HG03460 (cell line): ENCODE measurements around the gene OGDHL.
"Not testable (repeated sequence)": the region's sequence is repeated elsewhere in the genome, so short reads cannot be mapped to it uniquely, and the experiment has no call there.

Experiments used
- ATAC-seq: cut with Tn5 transposase; IDR thresholded peaks from one replicate; pipeline ENCODE4 v1.9.1; 2021; ENCODE audit not compliant: unreplicated experiment

Gene OGDHL

DNA sequence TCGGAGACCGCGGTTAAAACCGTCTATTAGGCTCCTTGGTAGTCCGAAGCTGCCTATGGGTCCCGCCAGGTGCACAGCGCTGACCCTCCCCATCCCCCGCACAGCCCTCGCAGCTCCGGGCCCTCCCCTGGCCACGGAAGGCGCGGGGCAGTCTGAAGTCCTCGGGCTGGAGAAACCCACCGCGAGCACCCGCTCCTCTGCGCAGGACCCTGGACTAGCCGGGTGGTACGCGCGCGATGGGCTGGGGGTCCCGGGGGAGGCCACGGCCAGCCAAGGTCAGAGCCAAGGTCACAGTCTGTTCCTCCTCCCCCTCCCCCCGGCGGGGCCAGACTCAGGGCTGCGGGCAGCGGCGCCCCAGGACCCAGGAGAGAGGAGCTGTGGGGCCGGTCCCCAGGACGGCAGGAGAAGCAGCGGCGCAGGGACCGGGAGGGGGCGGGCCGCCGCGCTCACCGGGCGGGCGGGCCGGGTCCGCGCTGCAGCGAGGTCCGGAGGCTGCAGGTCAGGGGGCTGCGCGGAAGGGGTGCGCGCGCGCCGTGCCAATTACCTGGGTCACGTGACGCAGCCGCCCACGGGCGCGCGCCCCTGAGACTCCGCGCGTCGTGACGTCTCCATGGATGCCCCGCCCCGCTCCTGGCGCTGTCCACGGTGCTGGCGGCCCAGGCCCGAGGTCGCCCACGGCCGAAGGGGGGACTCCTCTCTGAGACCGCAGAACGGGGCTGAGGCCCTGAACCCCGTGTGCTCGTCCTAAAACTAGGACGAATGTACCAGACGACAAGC lies at the start of gene OGDHL:
TSS of gene OGDHL (minus strand) at position 535 of the 777 bp plus-strand sequence. CDS start 3,731 bp downstream, outside the sequence.
- ATAC-seq, result peak; percentile 56

DNA sequence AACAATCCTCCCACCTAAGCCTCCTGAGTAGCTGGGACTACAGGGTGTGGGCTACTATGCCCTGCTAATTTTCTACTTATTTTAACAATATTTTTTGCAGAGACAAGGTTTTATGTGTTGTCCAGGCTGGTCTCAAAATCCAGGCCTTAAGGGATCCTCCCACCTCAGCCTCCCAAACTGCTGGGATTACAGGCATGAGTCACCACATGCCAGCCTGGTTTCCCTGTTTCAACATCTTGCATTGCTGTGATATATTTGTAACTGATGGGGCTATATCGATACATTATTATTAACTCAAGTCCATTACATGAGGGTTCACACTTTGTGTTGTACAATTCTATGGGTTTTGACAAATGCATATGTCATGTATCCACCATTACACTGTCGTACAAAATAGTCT lies 41.9 kb upstream of the OGDHL start:
- no peak for ATAC-seq

DNA sequence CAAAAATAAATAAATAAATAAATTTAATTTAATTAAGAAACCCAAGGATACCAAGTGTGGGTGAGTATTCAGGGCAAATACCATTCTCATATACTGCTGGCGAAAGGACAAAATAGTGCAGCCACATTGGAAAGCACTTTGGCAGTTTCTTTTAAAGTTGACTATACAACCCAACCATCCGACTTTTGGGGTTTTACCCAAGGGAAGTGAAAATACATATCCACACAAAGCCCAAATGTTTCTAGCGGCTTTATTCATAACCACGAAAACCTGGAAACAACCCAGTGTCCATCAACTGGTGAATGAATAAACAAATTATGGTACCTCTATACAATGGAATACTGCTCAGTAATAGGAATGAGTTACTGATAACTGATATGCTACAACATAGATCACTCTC lies 36.2 kb upstream of the OGDHL start:
- ATAC-seq, result no peak

DNA sequence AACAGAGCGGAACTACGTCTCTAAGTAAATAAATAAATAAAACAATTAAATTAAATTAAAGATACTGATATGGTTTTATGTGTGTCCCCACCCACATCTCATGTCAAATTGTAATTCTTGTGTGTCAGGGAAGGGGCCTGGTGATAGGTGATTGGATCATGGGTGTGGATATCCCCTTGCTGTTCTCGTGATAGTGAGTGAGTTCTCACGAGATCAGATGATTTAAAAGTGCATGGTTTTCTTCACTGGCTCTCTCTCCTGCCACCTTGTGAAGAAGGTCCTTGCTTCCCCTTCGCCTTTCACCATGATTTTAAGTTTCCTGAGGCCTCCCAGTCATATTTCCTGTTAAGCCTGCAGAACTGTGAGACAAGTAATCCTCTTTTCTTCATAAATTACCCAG lies 29.0 kb upstream of the OGDHL start:
- ATAC-seq, result no peak

DNA sequence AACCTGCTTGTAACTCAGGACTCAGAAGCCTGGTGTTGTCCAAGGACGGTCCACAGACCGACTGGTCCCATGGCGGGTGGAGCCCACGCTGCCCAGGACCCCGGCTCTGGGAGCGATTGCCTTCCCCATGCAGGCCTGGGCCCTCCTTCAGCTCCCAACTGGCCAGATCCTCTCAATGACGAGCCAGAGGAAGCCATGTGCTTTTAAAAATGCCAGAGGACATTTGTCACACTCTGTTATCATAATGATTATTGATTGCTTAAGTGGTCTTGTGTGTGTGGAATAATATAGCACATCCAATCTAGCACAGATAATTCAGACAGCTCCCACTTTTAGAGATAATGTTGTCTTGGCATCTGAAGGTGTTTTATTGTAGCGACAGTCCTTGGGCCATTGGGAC lies 22.6 kb upstream of the OGDHL start:
- ATAC-seq, result no peak

DNA sequence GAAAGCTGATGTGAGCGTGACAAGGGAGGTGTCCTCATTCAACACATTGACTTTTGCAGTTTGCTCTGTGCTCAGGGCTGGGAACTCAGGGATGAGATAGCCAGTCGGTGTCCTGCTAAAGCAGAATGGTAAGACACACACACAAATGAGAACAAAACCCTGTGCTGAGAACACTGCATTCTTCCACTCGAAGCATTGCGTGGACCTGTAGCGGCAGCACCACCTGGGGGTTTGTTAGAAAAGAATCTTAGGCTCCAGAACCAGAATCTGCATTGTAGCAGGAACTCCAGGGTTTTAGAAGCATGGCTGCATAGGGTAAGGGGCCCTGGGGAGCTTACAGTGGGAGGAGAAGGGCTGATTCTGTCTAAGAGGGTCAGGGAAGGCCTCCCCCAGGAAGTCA lies 21.5 kb upstream of the OGDHL start:
- ATAC-seq, result no peak

DNA sequence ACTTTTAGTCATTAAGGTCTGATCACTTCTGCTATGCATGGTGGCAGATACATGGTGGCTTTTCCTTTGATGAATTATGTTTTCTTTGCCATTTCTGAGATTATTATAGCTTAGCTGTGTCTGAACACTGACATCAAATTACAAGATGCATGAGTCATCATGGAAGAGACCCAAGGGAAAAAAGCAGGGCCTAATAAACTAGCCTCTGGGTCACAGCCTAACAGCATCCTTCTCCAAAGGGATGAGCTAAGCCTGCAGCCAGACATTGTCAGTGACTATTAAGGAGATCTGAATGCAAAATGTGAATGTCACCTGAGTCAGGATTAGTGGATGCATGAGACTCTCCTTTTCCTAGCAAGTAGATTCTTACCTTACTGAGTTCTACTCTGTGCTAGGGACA lies 19.1 kb upstream of the OGDHL start:
- ATAC-seq, result no peak

DNA sequence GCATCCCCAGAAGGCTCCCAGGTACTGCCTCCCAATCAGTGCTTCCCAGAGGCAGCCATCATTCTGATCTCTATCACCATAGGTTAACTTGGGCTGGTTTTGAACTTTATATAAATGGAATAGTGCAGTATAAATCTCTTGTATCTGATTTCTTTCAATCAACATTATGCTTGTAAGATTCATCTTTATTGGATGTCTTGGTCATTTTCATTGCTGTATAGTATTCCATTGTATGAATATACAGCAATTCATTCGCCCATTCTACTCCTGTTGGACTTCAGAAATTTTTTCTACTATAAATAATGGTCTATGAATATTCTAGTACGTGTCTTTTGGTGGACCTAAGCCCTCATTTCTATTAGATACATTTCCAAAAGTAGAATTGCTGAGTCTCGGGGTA lies 16.1 kb upstream of the OGDHL start:
- ATAC-seq, result no peak

DNA sequence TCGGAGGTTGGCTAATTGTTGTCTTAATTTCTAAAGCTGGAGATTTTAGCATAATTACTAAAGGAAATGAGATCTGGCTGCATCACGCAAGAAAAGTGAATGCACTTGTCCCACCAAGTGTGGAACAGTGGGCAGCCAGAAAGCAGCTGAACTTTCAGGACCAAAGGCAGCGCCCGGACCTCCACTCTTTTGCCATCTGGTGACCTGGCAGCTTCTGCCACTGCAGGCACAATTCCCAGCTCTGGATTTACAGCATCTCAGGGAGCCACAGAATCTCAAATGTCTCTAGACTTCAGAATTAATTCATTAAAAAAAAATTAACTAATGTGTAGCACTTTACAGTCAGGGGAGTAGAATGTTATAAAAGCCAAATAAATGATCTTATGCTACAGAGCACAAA lies 14.7 kb upstream of the OGDHL start:
- ATAC-seq, result no peak

DNA sequence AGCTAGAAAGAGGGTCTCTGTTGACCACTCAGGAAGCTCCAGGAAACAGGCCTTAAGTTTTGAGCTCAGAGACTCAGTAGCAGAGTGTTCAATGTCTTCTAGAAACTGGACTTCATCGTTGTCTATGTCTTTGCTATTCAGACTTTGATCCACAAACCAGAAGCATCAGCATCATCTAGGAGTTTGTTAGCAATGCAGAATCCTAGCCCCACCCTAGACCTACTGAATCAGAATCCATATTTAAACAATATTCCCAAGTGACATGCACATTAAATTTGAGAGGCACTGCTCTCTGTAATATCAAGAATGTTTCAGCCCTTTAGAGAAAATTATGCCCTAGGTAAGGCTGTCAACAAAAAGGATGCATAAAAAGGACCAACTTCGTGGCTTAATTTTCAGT lies 12.9 kb upstream of the OGDHL start:
- no peak for ATAC-seq

DNA sequence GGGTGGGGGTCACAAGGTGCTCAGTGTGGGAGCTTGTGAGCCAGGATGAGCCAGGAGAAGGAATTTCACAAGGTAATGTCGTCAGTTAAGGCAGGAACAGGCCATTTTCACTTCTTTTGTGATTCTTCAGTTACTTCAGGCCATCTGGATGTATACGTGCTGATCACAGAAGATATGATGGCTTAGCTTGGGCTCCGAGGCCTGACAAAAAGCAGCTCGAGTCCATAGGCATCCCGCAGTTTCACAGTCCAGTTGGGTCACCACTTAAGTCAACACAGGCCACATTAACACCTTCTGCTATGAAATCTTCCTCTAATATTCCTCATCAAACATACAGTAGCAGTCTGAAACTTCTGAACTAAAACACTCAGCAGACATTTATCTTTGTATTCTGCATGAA lies 10.8 kb upstream of the OGDHL start:
- ATAC-seq, result not testable (repeated sequence)

DNA sequence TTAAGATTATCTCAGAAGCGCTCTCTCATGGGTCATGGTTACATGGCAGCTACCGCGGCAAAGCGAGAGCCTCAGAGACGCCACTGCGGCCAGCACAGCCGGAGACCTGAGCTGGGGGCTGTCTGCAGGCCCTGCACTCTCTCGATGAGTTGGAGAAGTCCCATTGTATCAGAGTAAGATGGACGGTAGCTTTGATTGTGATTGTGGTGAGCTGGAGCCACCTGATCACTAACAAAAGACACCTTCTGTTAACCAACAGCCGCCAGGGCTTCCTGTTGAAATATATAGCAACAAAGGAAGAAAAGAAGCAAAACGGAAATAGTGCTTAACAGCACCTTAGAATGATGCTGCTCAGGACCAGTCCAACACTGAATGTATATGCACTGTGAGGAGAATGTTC lies 8.9 kb upstream of the OGDHL start:
- not testable (repeated sequence) for ATAC-seq

DNA sequence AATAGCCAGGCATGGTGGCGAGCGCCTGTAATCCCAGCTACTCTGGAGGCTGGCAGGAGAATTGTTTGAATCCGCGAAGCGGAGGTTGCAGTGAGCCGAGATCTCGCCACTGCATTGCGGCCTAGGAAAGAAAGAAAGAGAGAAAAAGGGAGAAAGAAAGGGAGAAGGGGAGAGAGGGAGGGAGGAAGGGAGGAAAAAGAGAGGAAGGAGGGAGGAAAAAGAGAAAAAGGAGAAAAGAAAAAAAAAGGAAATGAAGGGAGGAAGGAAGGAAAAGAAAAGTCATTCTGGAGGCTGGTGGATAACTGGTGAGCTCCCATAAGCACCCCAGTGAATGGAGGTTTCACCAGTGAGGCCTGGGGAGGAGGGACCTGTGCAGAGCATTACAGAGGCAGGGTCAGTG lies 7.6 kb upstream of the OGDHL start:
- no peak for ATAC-seq

DNA sequence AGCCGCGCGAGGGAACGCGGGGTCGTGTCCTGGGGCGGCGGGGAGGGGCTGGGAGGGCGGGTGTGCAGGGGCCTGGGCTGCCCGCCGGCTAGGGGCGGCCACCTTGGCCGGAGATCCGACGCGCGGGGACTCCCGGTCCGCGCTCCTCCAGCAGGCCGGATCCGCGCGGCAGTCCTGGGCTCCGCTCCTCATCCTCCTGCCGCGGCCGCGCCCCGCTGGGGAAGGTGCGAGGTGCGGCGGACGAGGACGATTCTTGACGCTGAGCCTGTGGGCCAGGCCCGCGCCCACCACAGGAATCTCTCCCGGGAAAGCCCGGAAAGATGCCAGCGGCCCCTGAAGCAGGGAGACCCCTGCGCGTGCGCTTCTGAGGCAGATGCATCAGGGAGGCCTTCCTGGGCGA lies 6.6 kb upstream of the OGDHL start:
- no peak for ATAC-seq

DNA sequence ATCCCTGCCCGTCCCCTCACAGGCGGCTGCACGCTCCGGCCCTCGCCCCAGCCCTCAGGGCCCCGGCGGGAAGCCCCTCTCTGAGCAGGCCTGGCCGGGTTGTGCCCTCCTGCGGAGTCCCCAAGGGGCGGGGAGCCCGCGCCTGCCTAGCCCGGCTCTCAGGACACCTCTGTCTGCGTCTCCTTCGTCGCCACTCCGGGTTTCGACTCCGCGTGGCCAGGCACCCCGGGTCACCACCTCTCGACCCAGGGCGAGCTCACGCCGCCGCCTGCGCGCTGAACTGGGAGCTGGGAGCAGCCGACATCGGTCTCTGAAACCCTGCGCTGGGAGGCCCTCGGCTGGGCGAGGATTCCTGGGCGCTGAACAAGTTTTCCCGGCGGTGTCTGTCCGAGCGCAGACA lies 6.2 kb upstream of the OGDHL start:
- no peak for ATAC-seq

DNA sequence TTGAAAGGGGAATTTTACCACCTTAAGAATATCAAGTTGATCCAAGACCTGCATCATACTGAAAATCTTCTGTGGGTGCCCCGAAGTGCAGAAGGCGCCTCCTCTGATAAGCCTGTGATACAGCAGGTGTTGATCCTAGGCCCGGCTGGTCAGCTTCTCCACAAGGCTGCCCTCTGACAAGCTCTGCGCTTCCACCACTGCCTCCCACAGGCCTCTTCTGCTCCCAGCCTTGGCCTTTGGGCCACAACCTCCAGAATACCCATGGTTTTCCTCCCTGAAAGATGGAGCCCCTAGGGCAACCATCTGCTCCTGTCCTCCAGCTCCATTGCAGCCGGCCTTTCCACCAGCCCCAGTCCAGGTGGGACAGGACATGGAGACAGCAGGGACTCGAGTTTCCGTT lies 5.6 kb upstream of the OGDHL start:
- no peak for ATAC-seq

DNA sequence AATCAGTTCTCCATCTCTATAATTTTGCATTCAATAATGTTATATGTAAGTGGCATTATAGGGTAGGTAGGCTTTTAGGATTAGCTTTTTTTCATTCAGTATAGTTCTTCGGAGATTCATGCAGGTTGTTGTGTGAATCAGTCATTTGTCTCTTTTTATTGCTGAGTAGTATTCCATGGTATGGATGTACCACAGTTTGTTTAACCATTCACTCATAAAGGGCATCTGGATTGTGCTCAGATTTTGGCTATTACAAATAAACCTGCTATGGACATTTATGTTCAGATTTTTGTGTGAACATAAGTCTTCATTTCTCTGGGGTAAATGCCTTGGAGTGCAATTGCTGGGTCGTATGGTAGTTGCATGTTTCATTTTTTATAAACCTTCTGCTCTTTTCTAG lies 4.4 kb upstream of the OGDHL start:
- ATAC-seq, result no peak

DNA sequence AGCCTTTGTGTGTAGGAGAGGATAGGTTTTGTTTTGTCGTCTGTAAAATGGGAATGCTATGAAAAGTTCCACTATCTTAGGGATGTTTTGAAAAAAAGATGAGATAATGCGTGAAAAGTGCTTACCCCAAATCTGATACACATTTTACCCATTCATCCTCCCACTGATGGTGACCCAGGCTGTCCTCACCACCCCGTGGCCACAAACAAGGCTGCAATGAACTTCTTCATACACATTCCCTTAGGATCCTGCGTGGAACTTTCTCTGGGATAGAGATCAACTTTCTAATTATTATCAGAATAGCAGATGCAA lies 399 bp upstream of the OGDHL start:
- no peak for ATAC-seq

DNA sequence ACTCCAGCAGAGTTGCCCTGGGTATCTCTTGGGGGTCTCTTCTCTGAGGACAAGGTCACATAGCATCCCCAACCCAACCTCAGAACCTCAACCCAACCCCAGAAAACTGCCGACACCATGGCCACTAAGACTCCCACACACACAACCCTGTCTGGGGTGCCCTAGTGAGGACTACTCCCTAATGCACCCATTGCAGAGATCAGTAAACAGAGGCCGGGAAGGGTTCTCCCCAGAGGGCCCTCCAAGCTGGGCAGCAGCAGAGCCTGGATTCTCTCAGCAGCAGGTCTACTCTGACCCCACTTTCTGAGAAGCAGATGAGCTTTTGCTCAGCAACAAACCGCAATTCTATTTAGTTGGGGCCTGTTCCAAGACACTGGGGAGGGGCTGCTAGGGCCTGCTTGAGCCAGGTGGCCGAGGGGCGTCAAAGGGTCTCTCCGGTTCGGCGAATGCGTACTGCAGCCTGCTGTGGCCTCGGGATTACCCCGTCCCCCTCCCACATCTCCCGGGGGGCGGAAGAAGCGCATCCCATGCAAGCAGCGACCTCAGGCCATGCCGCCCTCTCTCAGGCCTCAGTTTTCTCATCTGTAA lies 828 bp downstream of the OGDHL start:
- ATAC-seq, result no peak

DNA sequence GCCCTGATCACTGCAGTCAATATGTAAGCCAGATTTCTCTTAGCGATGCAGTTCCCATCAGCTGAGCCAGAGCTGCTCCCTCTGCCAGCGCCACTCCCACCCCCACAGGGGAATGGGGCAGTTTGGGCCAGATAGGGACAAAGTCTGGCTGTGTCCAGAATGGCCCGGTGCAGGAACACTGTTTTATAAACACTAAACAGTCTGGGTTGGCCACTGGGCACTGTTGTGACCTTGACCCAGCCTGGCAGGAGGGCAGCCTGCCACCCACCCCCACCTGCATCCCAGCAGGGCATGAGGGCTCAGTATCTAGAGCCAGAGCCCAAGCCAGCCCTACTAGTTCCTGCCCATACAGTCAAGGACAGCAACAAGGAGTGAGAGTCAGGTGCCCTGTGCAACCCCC lies 1.3 kb downstream of the OGDHL start:
- no peak for ATAC-seq

DNA sequence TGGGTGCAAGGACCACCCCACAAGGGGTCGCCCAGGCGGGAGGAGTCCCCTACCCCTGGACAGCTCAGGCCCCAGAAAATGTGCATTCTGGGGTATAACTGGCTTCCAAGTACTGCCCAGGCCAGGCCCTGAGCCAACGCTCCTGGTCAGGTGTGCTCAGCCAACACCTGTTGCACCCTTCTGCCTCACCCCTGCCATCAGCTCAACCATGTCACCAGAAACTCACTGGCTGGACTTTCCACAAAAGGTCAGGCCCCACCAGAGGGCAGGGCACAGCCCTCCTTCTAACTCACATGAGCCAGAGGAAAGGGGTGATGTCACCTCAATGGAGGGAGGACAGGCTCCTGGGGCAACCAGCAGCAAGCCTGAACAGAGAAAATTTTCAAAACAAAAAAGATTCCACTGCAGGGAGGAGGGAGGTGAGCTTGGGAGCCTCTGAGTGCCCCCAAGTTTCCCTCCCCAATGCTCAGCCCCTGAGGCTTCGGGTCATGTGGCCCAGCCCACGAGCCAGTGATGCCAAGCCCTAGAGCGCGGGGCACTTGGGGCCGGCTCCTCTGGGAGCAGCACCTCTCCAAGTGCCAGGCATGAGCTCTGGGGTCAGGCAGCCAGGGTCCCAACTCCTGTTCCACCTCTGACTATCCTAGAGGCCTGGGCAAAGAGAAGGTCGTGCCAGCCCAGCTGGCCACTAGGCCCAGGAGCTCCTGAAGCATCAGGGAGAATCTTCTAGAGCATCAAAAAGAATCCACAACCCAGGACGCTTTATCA lies 2.2 kb downstream of the OGDHL start:
- ATAC-seq, result no peak

DNA sequence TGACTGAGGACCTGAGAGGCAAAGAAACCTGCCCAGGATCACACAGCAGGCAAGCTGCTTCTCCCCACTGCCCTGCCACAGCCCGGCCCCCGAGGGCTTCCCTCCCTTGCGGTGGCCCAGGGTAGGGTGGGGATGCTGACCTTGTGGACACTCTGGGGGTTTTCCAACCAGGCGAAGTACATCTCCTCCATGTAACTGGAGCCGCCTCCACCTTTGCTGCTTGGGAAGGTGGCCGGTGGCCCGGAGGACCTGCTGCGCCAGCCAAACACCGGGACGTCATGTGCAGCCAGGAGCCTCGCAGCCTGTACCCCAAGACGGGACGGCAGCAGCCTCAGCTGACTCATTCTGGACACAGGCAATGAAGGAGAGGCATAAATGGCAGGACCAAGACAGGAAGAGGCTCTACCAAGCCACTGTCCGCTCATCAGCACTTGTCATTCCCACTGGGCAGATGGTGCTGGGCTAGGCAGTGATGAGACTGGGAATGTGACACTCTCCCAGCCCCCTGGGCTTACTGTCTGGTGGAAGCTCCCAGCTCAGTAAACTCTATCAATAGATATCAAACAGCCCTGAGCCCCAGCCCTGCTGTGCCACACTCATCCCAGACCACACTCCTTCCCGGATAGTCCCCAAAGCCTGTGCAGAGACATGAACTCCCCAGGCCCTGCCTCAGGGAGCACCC lies 3.7 kb downstream of the OGDHL start:
- ATAC-seq, result no peak
